Measurements from ENCODE around the gene PSMC3IP. TPM values are rescaled to one million over a fixed set of nuclear protein-coding genes. Genes with fewer than 3 reads are reported as not detected.
A peak's percentile ranks its signal among the peaks of the same experiment; 100 is the strongest.
"Not testable (repeated sequence)": the region's sequence is repeated elsewhere in the genome, so short reads cannot be mapped to it uniquely, and the experiment has no call there.

PSMC3IP gene
- total RNA-seq, 1 experiment from 2014 or later, result 19.2 TPM

DNA sequence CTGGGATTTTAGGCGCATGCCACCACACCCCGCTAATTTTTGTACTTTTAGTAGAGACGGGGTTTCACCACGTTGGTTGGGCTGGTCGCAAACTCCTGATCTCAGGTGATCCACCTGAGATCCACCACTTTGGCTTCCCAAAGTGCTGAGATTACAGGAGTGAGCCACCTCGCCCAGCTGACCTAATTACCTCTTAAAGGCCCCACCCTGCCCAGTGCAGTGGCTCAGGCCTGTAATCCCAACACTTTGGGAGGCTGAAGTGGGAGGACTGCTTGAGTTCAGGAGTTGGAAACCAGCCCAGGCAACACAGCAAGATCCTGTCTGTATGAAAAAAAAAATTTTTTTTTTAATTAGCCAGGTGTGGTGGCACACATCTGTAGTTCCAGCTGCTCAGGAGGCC is 18.5 kb downstream of the PSMC3IP start:
- Histone ChIP-seq H3K27me3 (ENCODE audit: control insufficient read depth, insufficient read depth, low read length) (no peaks in the 10 kb centered on the region), H3K27ac (ENCODE audit: low read length) (no peak overlapping the region), H3K4me1 (ENCODE audit: control insufficient read depth, insufficient read depth, low read length) (peaks cover 19% of the 10 kb centered on the region), H3K36me3 (ENCODE audit: control insufficient read depth, insufficient read depth, low read length) (peaks cover 3% of the 10 kb centered on the region; the same call in 1 of the 2 replicates), H3K9me3 (ENCODE audit: control insufficient read depth, insufficient read depth, low read depth, low read length) (no peaks in the 10 kb centered on the region), H3K4me3 (ENCODE audit: low read depth in 2 of 2, low read length in 2 of 2) (no peak overlapping the region)
- POLR2A ChIA-PET, result no interaction called here
- ATAC-seq (no peak), DNase-seq (ENCODE audit: low read depth, low spot score) (no peak)
- intact Hi-C loops (cut with micrococcal nuclease; ENCODE audit: unreplicated experiment) (no loop called here), in situ Hi-C loops (cut with HindIII; ENCODE audit: low pct_unique_long_range_greater_than_20kb, low sequenced_read_pairs) (no loop called here)
- BruUV-seq (replicated peaks), result no TSS peak
- CTCF ChIA-PET, result no interaction called here
- no peak for TF ChIP-seq TCF7L2 (IDR thresholded peaks at IDR 0.05; ENCODE audit: low read depth, low read length)
- TF ChIP-seq, protein P1, sequence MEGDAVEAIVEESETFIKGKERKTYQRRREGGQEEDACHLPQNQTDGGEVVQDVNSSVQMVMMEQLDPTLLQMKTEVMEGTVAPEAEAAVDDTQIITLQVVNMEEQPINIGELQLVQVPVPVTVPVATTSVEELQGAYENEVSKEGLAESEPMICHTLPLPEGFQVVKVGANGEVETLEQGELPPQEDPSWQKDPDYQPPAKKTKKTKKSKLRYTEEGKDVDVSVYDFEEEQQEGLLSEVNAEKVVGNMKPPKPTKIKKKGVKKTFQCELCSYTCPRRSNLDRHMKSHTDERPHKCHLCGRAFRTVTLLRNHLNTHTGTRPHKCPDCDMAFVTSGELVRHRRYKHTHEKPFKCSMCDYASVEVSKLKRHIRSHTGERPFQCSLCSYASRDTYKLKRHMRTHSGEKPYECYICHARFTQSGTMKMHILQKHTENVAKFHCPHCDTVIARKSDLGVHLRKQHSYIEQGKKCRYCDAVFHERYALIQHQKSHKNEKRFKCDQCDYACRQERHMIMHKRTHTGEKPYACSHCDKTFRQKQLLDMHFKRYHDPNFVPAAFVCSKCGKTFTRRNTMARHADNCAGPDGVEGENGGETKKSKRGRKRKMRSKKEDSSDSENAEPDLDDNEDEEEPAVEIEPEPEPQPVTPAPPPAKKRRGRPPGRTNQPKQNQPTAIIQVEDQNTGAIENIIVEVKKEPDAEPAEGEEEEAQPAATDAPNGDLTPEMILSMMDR (IDR thresholded peaks at IDR 0.05), result no peak
- no peak for TF ChIP-seq SIN3A (IDR thresholded peaks at IDR 0.05; ENCODE audit: borderline replicate concordance, insufficient read depth, low read depth, low read length)
- TF ChIP-seq POLR2AphosphoS5 (IDR thresholded peaks at IDR 0.05; ENCODE audit: low read depth, low read length), result no peak
- no peak for TF ChIP-seq REST (IDR thresholded peaks at IDR 0.05; ENCODE audit: insufficient read depth in 1 of 2, low read depth in 2 of 2, low read length in 1 of 2)

GRCh38 chr17:42555961-42556617 is 21.4 kb downstream of the PSMC3IP start:
- H3K9me3 ChIP-seq (ENCODE audit: control insufficient read depth, insufficient read depth, low read depth, low read length); H3K4me3 ChIP-seq (ENCODE audit: low read depth in 2 of 2, low read length in 2 of 2); CTCF ChIA-PET; DNase-seq (ENCODE audit: low read depth, low spot score); H3K27me3 ChIP-seq (ENCODE audit: control insufficient read depth, insufficient read depth, low read length); POLR2A ChIA-PET; H3K36me3 ChIP-seq (ENCODE audit: control insufficient read depth, insufficient read depth, low read length); intact Hi-C loops (cut with micrococcal nuclease; ENCODE audit: unreplicated experiment); in situ Hi-C loops (cut with HindIII; ENCODE audit: low pct_unique_long_range_greater_than_20kb, low sequenced_read_pairs); BruUV-seq (replicated peaks); H3K27ac ChIP-seq (ENCODE audit: low read length): not testable (repeated sequence)
- ATAC-seq, result peak; percentile 45
- H3K4me1 ChIP-seq (ENCODE audit: control insufficient read depth, insufficient read depth, low read length), result peaks cover 13% of the 10 kb centered on the region; the same call in 1 of the 2 replicates

DNA sequence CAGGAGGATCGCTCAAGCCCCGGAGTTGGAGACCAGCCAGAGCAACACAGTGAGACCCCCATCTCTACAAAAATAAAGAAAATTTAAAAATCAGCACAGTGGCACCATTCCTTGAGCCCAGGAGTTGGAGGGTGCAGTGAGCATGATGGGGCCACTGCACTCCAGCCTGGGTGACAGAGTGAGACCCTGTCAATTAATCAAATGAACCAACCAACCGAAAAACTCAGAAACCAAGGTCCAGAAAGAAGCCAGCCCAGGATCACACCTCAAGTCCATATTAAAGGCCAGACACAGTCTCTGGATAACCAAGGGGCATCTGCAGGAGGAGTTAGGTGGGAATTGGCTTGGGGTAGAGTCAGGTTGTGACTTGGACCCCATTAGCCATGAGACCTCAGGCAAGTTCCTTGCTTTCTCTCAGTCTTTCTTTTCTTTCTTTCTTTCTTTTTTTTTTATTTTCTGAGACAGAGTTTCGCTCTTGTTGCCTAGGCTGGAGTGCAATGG is 22.4 kb downstream of the PSMC3IP start:
- Histone ChIP-seq H3K36me3 (ENCODE audit: control insufficient read depth, insufficient read depth, low read length) (no peaks in the 10 kb centered on the region), H3K27ac (ENCODE audit: low read length) (peak overlapping the region; percentile 63), H3K4me3 (ENCODE audit: low read depth in 2 of 2, low read length in 2 of 2) (peak overlapping the region; percentile 68 to 69), H3K4me1 (ENCODE audit: control insufficient read depth, insufficient read depth, low read length) (peaks cover 13% of the 10 kb centered on the region; the same call in 1 of the 2 replicates), H3K9me3 (ENCODE audit: control insufficient read depth, insufficient read depth, low read depth, low read length) (no peaks in the 10 kb centered on the region), H3K27me3 (ENCODE audit: control insufficient read depth, insufficient read depth, low read length) (no peaks in the 10 kb centered on the region)
- CTCF ChIA-PET, result no interaction called here
- TF ChIP-seq SIN3A (IDR thresholded peaks at IDR 0.05; ENCODE audit: borderline replicate concordance, insufficient read depth, low read depth, low read length) (no peak), POLR2AphosphoS5 (IDR thresholded peaks at IDR 0.05; ENCODE audit: low read depth, low read length) (no peak), TCF7L2 (IDR thresholded peaks at IDR 0.05; ENCODE audit: low read depth, low read length) (no peak), REST (IDR thresholded peaks at IDR 0.05; ENCODE audit: insufficient read depth in 1 of 2, low read depth in 2 of 2, low read length in 1 of 2) (no peak)
- TF ChIP-seq, protein P1 (IDR thresholded peaks at IDR 0.05), result no peak
- TSS peak; percentile 97 for BruUV-seq (replicated peaks)
- intact Hi-C loops (cut with micrococcal nuclease; ENCODE audit: unreplicated experiment) (no loop called here), in situ Hi-C loops (cut with HindIII; ENCODE audit: low pct_unique_long_range_greater_than_20kb, low sequenced_read_pairs) (no loop called here)
- no peak for DNase-seq (ENCODE audit: low read depth, low spot score)
- POLR2A ChIA-PET, result no interaction called here
- no peak for ATAC-seq
